K562 (cell line): Measurements from ENCODE around the gene ERC2. TPM values are rescaled to one million over a fixed set of nuclear protein-coding genes. Genes with fewer than 3 reads are reported as not detected.

Experiments
- ATAC-seq: fragments of 200-7000 bp; cut with Tn5 transposase; 3 replicates; pipeline ENCODE4 v1.9.1; 2020; ENCODE audit warnings: moderate library complexity
- BruUV-seq: library from RNA; stranded (reverse); fragments of 400-500 nt; replicated peaks from 2 replicates; lab custom pipeline; 2021; lab: Mats Ljungman, UMichigan
- CTCF ChIA-PET: fragments of 300-600 bp; formaldehyde crosslinking; extraction: SDS; loops from one replicate; lab custom pipeline; 2021; ENCODE audit warnings: low intra/inter-chr PET ratio; lab: Yijun Ruan, JAX
- POLR2A ChIA-PET: fragments of 300-600, 350-650 bp; sonication (Branson Sonifier 250); formaldehyde crosslinking; extraction: SDS; loops from one replicate; lab custom pipeline; 2021; ENCODE audit warnings: antibody characterized with exemption, inconsistent platforms; lab: Yijun Ruan, JAX
- DNase-seq, 4 experiments: peaks; one replicate each; pipeline versions ENCODE4 v3.0.0 to v3.0.0-alpha.2; 2011 to 2018; ENCODE audit warnings: low spot score in 3 of 4, mixed read lengths in 3 of 4; ENCODE audit errors: extremely low read depth in 1 of 4
- FAIRE-seq: peaks from 2 replicates; lab custom pipeline; 2011; peaks lifted over from hg19 to GRCh38; lab: Jason Lieb, UNC
- H2AFZ ChIP-seq: 2 replicates; pipeline ENCODE4 v1.6.0; 2011; ENCODE audit warnings: low read depth, low read length, control low read depth, inconsistent platforms
- H3K27ac ChIP-seq: fragments of 200-600 bp; 3 replicates; pipeline ENCODE4 v1.8.0; 2011; ENCODE audit warnings: low read depth, mild to moderate bottlenecking, control low read depth, inconsistent platforms, low read length, moderate library complexity, mixed read lengths; ENCODE audit errors: extremely low read depth
- H3K27me3 ChIP-seq, 2 experiments: fragments of 300-600 bp in 1 of 2; 2 replicates in 1 of 2; 3 replicates in 1 of 2; pipeline versions ENCODE4 v1.6.0 to v1.8.0; 2011; ENCODE audit warnings: inconsistent platforms in 2 of 2, low read length in 2 of 2, mild to moderate bottlenecking in 1 of 2, mixed read lengths in 1 of 2, moderate library complexity in 1 of 2; ENCODE audit not compliant: control insufficient read depth in 2 of 2, insufficient read depth in 2 of 2
- H3K36me3 ChIP-seq: fragments of 300-600 bp; 3 replicates; pipeline ENCODE4 v1.8.0; 2011; ENCODE audit warnings: mild to moderate bottlenecking, low read length, inconsistent platforms; ENCODE audit not compliant: control insufficient read depth, insufficient read depth
- H3K4me1 ChIP-seq, 2 experiments: fragments of 200-600 bp in 1 of 2; replicated peaks in 1 of 2; 2 replicates in 1 of 2; 3 replicates in 1 of 2; pipeline versions ENCODE4 v1.5.1 to v1.8.0; 2011; ENCODE audit warnings: inconsistent platforms in 2 of 2, low read length in 2 of 2, mild to moderate bottlenecking in 1 of 2, mixed read lengths in 1 of 2, moderate library complexity in 1 of 2; ENCODE audit not compliant: control insufficient read depth in 2 of 2, insufficient read depth in 2 of 2
- H3K4me2 ChIP-seq: 2 replicates; pipeline ENCODE4 v1.6.1; 2011; ENCODE audit warnings: low read length, control low read depth, inconsistent platforms, mixed read lengths; ENCODE audit not compliant: insufficient read depth
- H3K4me3 ChIP-seq: fragments of 200-600 bp; sonication (generic), shearing (Covaris generic); 2 replicates; pipeline ENCODE4 v1.5.1; 2016; ENCODE audit warnings: control low read depth, inconsistent platforms
- H3K79me2 ChIP-seq: fragments of 200-600 bp; 3 replicates; pipeline ENCODE4 v1.8.0; 2011; ENCODE audit warnings: low read length, inconsistent platforms; ENCODE audit not compliant: control insufficient read depth, insufficient read depth
- H3K9ac ChIP-seq, 2 experiments: 2 replicates each; pipeline versions ENCODE4 v1.6.0 to v1.6.1; 2011; ENCODE audit warnings: low read depth in 2 of 2, low read length in 2 of 2, control low read depth in 1 of 2, inconsistent platforms in 1 of 2, mild to moderate bottlenecking in 1 of 2, mixed read lengths in 1 of 2; ENCODE audit not compliant: insufficient read depth in 1 of 2
- H3K9me1 ChIP-seq: one replicate; pipeline ENCODE4 v1.6.0; 2011; ENCODE audit warnings: inconsistent platforms, mild to moderate bottlenecking, low read length, moderate library complexity; ENCODE audit not compliant: control insufficient read depth, insufficient read depth
- H3K9me3 ChIP-seq: replicated peaks from 2 replicates; pipeline ENCODE4 v1.5.1; 2011; ENCODE audit warnings: low read depth, low read length, inconsistent platforms; ENCODE audit not compliant: control insufficient read depth, insufficient read depth
- H4K20me1 ChIP-seq: replicated peaks from 2 replicates; pipeline ENCODE4 v1.6.1; 2011; ENCODE audit warnings: low read length, inconsistent platforms, mixed read lengths; ENCODE audit not compliant: control insufficient read depth, insufficient read depth
- BCL6 ChIP-seq: fragments of 250-450 bp; sonication (Bioruptor Pico); IDR thresholded peaks from 2 replicates; pipeline ENCODE4 v1.4.0; 2020
- CTCF ChIP-seq, 3 experiments: IDR thresholded peaks in 2 of 3; conservative IDR thresholded peaks in 1 of 3; 2 replicates each; pipeline ENCODE4 v1.5.1; 2011 to 2012; ENCODE audit warnings: low read length in 3 of 3, mild to moderate bottlenecking in 3 of 3, control low read depth in 2 of 3, improper control_type of control experiment in 1 of 3, inconsistent platforms in 1 of 3, low read depth in 1 of 3, mixed read lengths in 1 of 3, moderate library complexity in 1 of 3; ENCODE audit not compliant: insufficient read depth in 2 of 3
- DEAF1 ChIP-seq: fragments of 450-650 bp; formaldehyde crosslinking; IDR thresholded peaks from 2 replicates; pipeline ENCODE4 v1.4.0; 2020; ENCODE audit warnings: mild to moderate bottlenecking, moderate library complexity
- MITF ChIP-seq: IDR thresholded peaks from 2 replicates; pipeline ENCODE4 v1.6.1; 2014; ENCODE audit warnings: antibody characterized with exemption
- POLR2A ChIP-seq: fragments of 450-650 bp; conservative IDR thresholded peaks from 2 replicates; pipeline ENCODE4 v1.6.1; 2016
- RAD21 ChIP-seq, 2 experiments: fragments of 250-450 bp in 1 of 2; fragments of 450-650 bp in 1 of 2; sonication (Bioruptor Pico) in 1 of 2; formaldehyde crosslinking in 1 of 2; IDR thresholded peaks in 1 of 2; conservative IDR thresholded peaks in 1 of 2; 2 replicates each; pipeline versions ENCODE4 v1.4.0 to v1.8.0; 2020 to 2022; ENCODE audit warnings: mild to moderate bottlenecking in 2 of 2, moderate library complexity in 1 of 2
- REST ChIP-seq, 2 experiments: fragments of 450-650 bp; formaldehyde crosslinking in 1 of 2; IDR thresholded peaks; 2 replicates each; pipeline versions ENCODE4 v1.4.0 to v1.6.1; 2014 to 2020; ENCODE audit warnings: mild to moderate bottlenecking in 2 of 2, borderline replicate concordance in 1 of 2, low read depth in 1 of 2
- RFX1 ChIP-seq: fragments of 450-650 bp; IDR thresholded peaks from 2 replicates; pipeline ENCODE4 v1.6.1; 2016; ENCODE audit warnings: mild to moderate bottlenecking, moderate library complexity
- WGBS: fragments of 100-300 bp; shearing (Covaris generic); methylation state at CpG from one replicate; pipeline ENCODE4 v1.1.6; 2016; ENCODE audit warnings: low coverage, mixed read lengths; ENCODE audit not compliant: insufficient coverage; ENCODE audit errors: missing lambda C conversion rate; 5-methylcytosine and 5-hydroxymethylcytosine counted together
- in situ Hi-C: fragments of 300-500 bp; cut with MboI; formaldehyde crosslinking; loops from 4 replicates; pipeline ENCODE4 v1.15.0; 2018; ENCODE audit warnings: inconsistent platforms, mixed read lengths
- intact Hi-C: fragments of 100-400 bp; cut with micrococcal nuclease; formaldehyde crosslinking; loops from 2 replicates; pipeline ENCODE4 v1.14.2; 2022
- polyA plus RNA-seq, 8 experiments: library from polyadenylated mRNA; depleted of rRNA in 4 of 8; stranded (reverse) in 5 of 8; unstranded in 3 of 8; fragments of >200 nt; fragmentation: Nextera tagmentation in 2 of 8; fragmentation: Illumina TruSeq in 1 of 8; extraction: Ambion mirVana in 2 of 8; extraction: Trizol in 1 of 8; gene quantifications; 2 replicates each; pipeline versions ENCODE4 v1.2.1 to v1.2.3, GENCODE V29; 2011 to 2014; ENCODE audit warnings: inconsistent platforms in 1 of 8, missing spikeins in 1 of 8
- total RNA-seq, 7 experiments: library from RNA; depleted of rRNA in 6 of 7; stranded (reverse); fragments of >200 nt in 6 of 7; fragmentation: Illumina TruSeq in 2 of 7; extraction: Trizol in 2 of 7; gene quantifications; 2 replicates each; pipeline versions ENCODE4 v1.2.1 to v1.2.3, GENCODE V29; 2011 to 2021; ENCODE audit warnings: low replicate concordance in 1 of 7

The ERC2 gene
- total and polyA plus RNA-seq, 9 of the 15 experiments (the other 6 are each of a cell fraction or from before 2014, with no cell fraction given), result 0.04 to 0.18 (median 0.07) TPM; not detected in 2

- Histone ChIP-seq H3K9me1 (no peaks in the 10 kb centered on the region), H3K79me2 (no peaks in the 10 kb centered on the region), H2AFZ (no peak overlapping the region), H4K20me1 (no peaks in the 10 kb centered on the region), H3K9ac (no peak overlapping the region), H3K27me3 (no peaks in the 10 kb centered on the region), H3K9me3 (no peaks in the 10 kb centered on the region), H3K27ac (no peak overlapping the region), H3K4me1 (no peaks in the 10 kb centered on the region), H3K36me3 (no peaks in the 10 kb centered on the region), H3K4me3 (no peak overlapping the region), H3K4me2 (no peak overlapping the region)
- FAIRE-seq, result peak; percentile 55
- DNase-seq, result peak; percentile 24 to 39 (median 28)
- ATAC-seq, result no peak
- intact Hi-C loops, result no loop called here
- no TSS peak for BruUV-seq
- WGBS, result 81% methylated on average over 3 of the region's 3 CpGs
- in situ Hi-C loops, result no loop called here
- ChIA-PET POLR2A (interaction anchor here (0.7 kb wide), 1 partner anchor 922 kb away, joined by 3 read pairs; no protein-coding TSS in a partner anchor), CTCF (no interaction called here)
- TF ChIP-seq REST (IDR thresholded peaks at IDR 0.05; ENCODE audit: borderline replicate concordance), result peak; percentile 51; the same call in 1 of the 2 replicates
- no peak for TF ChIP-seq REST (CRISPR knock-in tag; IDR thresholded peaks at IDR 0.05; ENCODE audit: low read depth)
- peak; percentile 43; the same call in 1 of the 2 replicates for TF ChIP-seq DEAF1 (CRISPR knock-in tag)
- TF ChIP-seq RFX1, result peak; percentile 80
- TF ChIP-seq POLR2A, result no peak
- no peak for TF ChIP-seq BCL6
- TF ChIP-seq RAD21 (CRISPR knock-in tag; conservative IDR thresholded peaks at IDR 0.05 in 1 of 2, IDR thresholded peaks at IDR 0.05 in 1 of 2), result peak; percentile 54 to 65
- TF ChIP-seq CTCF (IDR thresholded peaks at IDR 0.05 in 2 of 3, conservative IDR thresholded peaks at IDR 0.05 in 1 of 3; ENCODE audit: insufficient read depth in 2 of 3, low read depth in 1 of 3, low read length in 3 of 3), result peak; percentile 20 to 72 (median 57); a peak in 5 of 6 replicates
- TF ChIP-seq MITF, result no peak
These were observed 216.8 kb downstream of the ERC2 start for GRCh38 chr3:56251343-56251945.
